Cerebellar cortex (tissue), 1 donor: ENCODE results near the gene UBE2Q1.
"Not testable (repeated sequence)": the region's sequence is repeated elsewhere in the genome, so short reads cannot be mapped to it uniquely, and the experiment has no call there.

Source experiments
- DNase-seq: peaks from one replicate; pipeline ENCODE4 v3.0.0-alpha.2; 2015; ENCODE audit warnings: low spot score

The UBE2Q1 gene

GRCh38 chr1:154550657-154551056 lies 7.8 kb downstream of the UBE2Q1 start:
- DNase-seq: no peak

DNA sequence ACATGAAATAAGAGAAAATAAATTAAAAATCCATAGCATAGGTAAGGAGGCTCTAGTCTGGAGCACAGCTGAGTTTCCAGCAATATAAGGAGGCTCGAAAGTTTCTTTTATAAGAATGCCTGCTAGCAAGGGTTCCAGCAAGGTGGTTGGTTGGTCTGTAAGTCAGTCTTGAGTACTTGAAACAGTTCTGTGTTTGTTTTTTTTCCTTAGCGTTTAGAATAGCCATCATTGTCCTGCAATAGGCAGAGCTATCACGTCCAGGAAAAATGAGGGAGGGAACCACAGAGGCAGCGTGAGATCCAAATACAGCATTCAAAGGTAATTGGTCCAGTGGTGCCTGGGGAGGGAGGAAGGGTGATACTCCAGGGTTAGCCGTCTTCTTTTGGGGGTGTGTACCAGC lies 8.4 kb downstream of the UBE2Q1 start:
- DNase-seq: no peak

DNA sequence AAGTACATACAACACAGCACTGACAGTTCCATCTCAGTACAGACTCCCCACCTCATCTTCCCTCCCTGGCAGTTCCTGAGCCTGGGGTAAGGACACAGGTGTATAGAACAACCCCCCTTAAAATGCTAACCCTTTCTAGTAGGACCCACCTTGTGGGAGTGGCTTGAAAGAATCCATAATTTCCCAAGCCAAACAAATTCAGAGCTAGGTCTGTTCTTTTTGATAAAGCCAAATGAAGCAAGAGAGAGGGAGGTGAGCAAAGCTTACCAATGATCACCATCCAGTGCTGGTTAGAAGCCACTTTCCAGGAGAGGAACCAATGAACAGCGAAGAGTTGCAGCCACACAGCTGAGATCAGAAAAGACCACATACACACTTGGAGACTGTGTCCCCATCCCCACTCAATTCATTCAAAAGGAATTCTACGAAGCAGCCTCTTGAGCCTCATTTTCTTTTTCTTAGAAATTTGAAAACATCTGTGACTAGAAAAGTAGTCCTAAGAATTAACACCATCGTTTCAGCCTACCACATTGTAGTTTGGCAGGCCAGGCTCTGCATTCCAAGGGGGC lies 9.2 kb downstream of the UBE2Q1 start:
- no peak for DNase-seq

GRCh38 chr1:154548028-154548427 lies 10.4 kb downstream of the UBE2Q1 start:
- no peak for DNase-seq

GRCh38 chr1:154547105-154547732 lies 11.2 kb downstream of the UBE2Q1 start:
- DNase-seq: no peak

GRCh38 chr1:154546264-154547063 lies 12.0 kb downstream of the UBE2Q1 start:
- DNase-seq: peak; percentile 57

- no peak for DNase-seq
Measured at GRCh38 chr1:154541231-154541630, 17.2 kb downstream of the UBE2Q1 start.

DNA sequence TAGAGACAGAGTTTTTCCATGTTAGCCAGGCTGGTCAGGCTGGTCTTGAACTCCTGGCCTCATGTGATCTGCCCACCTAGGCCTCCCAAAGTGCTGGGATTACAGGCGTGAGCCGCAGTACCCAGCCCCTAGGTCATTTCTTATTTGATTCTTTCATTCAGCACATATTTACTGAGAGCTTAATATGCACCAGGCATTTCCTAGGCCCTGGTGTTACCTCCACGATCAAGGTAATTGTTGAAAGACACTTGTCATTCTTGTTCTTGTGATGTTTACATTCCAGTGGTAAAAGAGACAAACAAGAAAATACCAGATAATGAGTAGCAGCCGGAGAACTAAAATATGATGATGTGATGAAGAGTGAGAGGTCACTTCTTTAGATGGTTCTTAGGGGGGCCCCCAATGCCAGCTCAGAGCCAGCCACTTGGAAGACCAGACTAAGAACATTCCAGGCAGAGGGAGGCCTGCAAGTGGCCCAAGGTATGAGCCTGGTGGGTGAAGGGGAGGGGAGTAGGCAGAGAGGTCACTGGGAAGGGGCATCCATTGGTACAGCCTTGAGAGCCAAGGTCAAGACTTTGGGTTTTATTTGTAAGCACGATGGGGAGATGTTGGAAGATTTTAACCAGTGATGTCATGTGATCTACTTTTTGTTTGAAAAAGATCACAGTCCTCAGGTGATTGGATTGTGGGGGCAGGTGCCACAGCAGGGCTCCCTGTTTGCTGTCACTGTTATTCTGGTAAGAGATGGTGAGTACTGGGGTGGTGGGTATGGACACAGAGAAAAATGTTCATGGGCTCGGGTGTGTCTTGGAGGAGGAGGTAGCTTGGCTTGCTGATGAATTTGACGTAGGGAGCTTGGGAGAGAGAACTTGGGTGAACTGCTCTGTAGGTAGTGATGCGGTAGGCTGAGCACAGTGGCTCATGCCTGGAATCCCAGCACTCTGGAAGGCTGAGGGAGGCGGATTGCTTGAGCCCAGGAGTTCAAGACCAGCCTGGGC lies 18.7 kb downstream of the UBE2Q1 start:
- no peak for DNase-seq

GRCh38 chr1:154536570-154536969 lies 21.9 kb downstream of the UBE2Q1 start:
- DNase-seq: no peak

- peak; percentile 61 for DNase-seq
Measured at GRCh38 chr1:154533952-154534844, 24.3 kb downstream of the UBE2Q1 start.

GRCh38 chr1:154531950-154532349 lies 26.5 kb downstream of the UBE2Q1 start:
- DNase-seq: not testable (repeated sequence)

- DNase-seq: no peak
Measured at GRCh38 chr1:154529308-154529707, 29.2 kb downstream of the UBE2Q1 start.

- no peak for DNase-seq
Measured at GRCh38 chr1:154527192-154527591, 31.3 kb downstream of the UBE2Q1 start.

- DNase-seq: no peak
Measured at GRCh38 chr1:154524881-154525280, 33.6 kb downstream of the UBE2Q1 start.

- no peak for DNase-seq
Measured at GRCh38 chr1:154521695-154522094, 36.8 kb downstream of the UBE2Q1 start.

- DNase-seq: no peak
Measured at GRCh38 chr1:154520333-154520732, 38.1 kb downstream of the UBE2Q1 start.

DNA sequence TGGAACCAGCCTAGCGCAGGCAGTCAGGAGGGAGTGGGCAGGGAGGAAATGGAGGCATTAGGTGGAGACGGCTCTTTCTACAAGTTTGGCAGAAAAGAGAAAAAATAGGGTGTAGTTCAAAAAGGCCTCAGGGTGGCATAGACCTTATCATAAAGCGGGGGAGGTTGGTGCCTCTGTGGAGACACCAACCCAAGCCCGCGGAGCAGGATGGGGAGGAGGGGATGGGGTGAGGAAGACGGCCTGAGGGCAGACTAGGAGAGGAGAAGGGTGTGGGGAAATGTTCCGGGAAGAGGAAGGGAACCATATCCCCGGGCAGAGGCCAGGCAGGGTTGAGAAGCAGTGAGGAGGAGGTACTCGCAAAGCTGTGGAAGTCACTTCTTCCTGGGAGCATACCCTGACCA lies 38.9 kb downstream of the UBE2Q1 start:
- DNase-seq: no peak

GRCh38 chr1:154517661-154518060 lies 40.8 kb downstream of the UBE2Q1 start:
- DNase-seq: no peak

DNA sequence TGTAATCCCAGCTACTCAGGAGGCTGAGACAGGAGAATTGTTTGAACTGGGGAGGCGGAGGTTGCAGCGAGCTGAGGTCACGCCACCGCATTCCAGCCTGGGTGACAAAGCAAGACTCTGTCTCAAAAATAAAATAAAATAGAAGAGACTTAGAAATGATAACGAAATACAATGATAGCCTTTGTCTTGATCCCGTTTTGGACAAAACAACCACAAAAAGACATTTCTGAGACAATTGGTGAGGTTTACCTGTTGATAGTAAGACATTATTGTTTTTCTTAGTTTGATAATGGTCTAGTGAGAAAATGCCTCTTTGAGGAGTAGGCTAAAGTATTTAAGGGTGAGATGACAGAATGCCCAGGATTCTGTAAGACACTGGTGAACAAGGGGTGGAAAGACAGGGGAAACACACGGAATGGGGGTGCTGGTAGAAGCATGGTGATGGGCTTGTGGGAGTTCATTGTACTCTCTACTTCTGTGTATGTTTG lies 44.4 kb downstream of the UBE2Q1 start:
- DNase-seq: no peak

- DNase-seq: no peak
Measured at GRCh38 chr1:154512760-154513159, 45.7 kb downstream of the UBE2Q1 start.

DNA sequence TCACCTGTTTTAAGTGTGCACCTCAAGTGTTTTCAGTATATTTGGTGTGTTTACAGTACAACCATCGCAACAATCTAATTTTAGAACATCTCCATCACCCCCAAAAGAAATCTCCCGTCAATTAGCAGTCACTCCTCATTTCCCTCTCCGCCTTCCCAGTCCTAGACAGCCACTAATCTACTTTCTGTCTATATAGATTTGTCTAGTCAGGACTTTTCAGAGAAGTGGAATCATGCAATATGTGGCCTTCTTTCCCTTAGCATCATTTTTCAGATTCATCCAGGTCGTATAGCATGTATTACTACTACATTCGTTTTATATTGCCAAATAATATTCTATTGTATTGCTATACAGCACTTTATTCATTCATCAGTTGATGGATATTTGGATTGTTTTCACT lies 54.6 kb downstream of the UBE2Q1 start:
- no peak for DNase-seq
